IPS-18c (cell line): Measurements from ENCODE around the gene MARF1.
"Not testable (repeated sequence)": the region's sequence is repeated elsewhere in the genome, so short reads cannot be mapped to it uniquely, and the experiment has no call there.

Experiments
- H3K4me3 ChIP-seq: 2 replicates; pipeline ENCODE4 v1.7.0; 2013; ENCODE audit warnings: low read depth, mild to moderate bottlenecking, low read length, moderate library complexity; ENCODE audit not compliant: insufficient read depth
- H3K9me3 ChIP-seq: one replicate; pipeline ENCODE4 v1.6.1; 2013; ENCODE audit warnings: mild to moderate bottlenecking, low read length, moderate library complexity; ENCODE audit not compliant: control insufficient read depth, insufficient read depth

The MARF1 gene

DNA sequence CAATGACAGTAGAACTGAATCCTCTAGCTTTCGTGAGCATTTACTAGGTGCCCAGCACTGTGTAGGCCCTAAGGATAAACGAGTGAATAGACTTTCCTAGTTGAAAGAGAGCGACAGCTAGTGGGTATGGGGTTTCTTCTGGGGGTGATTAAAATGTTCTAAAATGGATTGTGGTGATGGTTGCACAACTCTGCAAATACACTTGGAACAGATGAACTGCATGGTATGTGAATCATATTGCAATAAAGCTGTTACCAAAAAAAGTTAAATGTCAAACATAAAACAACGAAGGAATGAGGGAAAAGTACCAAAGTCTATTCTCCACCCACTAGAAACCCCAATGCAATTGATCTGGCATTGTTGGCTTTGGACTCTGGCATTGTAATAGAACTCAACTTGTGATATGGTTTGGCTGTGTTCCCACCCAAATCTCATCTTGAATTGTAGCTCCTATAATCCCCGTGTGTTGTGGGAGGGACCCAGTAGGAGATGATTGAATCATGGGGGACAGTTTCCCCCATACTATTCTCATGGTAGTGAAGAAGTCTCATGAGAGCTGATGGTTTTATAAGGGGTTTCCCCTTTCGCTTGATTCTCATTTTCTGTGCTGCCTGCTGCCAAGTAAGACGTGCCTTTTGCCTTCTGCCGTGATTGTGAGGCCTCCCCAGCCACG, 70.5 kb downstream of the MARF1 start:
- no peak overlapping the region for H3K4me3 ChIP-seq
- H3K9me3 ChIP-seq, result no peaks in the 10 kb centered on the region

DNA sequence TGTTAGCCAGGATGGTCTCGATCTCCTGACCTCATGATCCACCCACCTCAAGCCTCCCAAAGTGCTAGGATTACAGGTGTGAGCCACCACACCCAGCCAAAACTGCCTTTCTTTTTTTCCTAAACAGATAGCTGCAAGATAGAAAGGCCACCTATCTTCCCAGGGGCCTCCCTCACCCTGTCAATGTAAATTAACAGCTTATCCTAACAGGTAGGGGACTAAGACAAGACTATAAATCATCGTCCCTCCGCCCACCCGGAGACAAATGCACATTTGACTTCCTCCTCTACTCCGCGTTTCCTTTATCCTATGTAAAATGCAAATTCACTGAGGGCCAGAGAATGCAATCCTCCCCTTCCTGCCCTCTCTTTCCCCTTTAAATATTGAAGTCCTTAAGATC, 71.4 kb downstream of the MARF1 start:
- no peaks in the 10 kb centered on the region for H3K9me3 ChIP-seq
- H3K4me3 ChIP-seq, result no peak overlapping the region

DNA sequence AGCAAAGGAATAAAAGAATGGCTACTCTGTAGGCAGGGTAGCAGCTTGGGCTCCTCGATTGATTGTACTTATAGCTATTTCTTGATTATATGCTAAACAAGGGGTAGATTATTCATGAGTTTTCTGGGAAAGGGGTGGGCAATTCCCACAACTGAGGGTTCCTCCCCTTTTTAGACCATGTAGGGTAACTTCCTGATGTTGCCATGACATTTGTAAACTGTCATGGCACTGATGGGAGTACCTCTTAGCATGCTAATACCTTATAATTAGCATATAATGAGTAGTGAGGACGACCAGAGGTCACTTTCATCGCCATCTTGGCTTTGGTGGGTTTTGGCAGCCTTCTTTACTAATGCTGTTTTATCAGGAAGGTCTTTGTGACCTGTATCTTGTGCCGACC, 72.3 kb downstream of the MARF1 start:
- H3K4me3 ChIP-seq, H3K9me3 ChIP-seq: not testable (repeated sequence)

DNA sequence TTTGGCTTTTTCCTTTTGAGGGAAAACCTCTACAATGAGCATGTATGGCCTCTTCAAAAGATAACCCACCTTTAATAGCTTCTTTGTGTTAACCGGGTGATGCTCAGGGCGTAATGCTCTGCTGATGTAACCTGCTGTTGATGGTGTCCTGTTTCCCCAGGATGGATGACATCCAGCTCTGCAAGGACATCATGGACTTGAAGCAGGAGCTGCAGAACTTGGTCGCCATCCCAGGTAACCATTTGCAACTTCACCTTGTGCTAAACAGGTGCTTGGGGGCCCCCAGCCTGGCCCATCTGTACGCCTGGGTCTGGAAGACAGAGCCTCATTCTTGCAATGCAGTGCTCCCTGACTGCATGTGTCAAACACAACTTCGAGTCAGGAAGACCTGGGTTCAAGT, 75.1 kb downstream of the MARF1 start:
- Histone ChIP-seq H3K9me3 (no peaks in the 10 kb centered on the region), H3K4me3 (no peak overlapping the region)

DNA sequence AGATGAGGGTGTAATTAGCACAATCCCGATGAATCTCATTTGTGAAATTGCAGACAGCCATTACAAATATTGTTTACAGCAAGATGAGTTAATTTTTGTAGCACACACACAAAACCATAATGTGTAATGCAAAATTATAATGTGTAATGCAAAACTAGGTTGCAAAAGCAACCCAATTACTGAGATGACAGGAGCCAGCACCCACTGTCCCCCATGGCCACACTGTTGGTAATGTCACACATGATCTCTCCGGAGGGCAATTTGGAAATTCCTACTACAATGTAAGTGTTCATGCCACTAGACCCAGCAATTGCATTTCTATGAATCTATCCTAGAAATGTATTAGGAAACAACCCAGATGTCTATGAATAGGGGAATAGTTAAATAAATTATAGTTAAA, 76.9 kb downstream of the MARF1 start:
- Histone ChIP-seq H3K4me3 (no peak overlapping the region), H3K9me3 (no peaks in the 10 kb centered on the region)

DNA sequence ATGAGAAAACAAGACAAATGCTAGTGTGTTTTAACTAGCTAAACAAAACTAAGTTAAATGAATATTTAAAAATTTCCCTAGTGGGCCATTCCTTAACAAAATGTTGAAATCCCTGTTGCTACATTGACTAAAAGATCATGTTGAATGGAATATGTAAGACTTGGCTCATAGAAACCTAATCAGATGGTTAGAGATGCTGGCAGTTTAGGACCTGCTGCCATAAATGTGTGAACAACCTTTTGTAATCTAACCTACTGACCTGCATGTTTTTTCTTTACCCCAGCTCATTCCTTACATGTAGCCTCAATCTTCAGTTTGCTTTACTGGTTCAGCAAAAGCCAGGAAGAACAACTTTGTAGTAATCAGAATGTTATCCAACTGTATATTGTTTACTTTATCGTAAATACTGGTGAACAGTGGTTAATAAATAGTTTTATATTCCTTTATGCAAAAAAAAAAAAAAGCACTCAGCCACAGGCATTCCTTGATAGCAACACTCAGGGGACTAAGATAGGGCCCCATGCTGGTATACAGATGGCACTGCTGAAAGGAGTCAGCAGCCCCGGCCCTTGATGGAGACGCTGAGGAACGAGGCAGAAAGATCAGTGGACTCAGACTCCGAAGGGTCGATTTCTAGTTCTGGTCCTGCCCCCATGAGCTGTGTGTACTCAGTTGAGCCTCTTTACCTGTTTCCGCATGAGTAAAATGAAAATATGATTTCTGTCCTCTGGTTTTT, 78.2 kb downstream of the MARF1 start:
- no peaks in the 10 kb centered on the region for H3K9me3 ChIP-seq
- no peak overlapping the region for H3K4me3 ChIP-seq

DNA sequence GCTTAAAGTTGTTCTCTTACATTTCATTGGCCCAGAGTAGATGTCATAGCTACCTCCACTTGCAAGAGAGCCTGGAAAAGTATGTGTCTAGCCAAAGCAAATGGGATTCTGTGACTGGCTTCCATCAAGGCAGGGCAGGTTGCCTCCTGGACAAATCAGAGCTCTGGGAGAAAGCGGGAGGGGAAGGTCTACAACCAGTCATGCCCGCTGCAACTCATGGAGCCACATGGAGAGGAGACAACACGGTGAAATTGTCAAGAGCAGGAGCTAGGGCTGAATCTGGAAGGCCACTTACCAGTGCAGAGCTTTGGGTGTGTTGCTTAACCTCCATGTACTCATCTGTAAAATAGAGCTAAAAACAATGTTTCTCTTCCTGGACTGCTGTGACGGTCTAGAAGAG, 83.8 kb downstream of the MARF1 start:
- Histone ChIP-seq H3K9me3 (no peaks in the 10 kb centered on the region), H3K4me3 (no peak overlapping the region)

DNA sequence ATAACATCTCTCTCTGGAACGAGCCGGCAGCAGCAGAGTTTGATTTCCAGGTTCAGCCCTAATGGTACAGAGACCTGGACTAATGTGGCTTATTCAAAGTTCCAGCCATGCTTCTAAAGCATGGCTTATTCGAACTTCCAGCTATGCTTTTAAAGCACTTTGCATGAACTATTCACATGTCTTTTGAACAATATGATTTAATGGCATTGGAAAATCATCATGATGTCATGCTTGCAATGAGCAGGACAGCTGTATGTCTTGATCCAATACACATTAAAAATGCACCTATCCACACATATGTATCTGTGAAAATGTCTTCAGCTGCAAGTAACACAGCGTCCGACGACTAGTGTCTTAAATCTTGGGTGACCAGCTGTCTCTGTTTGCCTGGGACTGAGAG, 85.7 kb downstream of the MARF1 start:
- no peak overlapping the region for H3K4me3 ChIP-seq
- no peaks in the 10 kb centered on the region for H3K9me3 ChIP-seq

DNA sequence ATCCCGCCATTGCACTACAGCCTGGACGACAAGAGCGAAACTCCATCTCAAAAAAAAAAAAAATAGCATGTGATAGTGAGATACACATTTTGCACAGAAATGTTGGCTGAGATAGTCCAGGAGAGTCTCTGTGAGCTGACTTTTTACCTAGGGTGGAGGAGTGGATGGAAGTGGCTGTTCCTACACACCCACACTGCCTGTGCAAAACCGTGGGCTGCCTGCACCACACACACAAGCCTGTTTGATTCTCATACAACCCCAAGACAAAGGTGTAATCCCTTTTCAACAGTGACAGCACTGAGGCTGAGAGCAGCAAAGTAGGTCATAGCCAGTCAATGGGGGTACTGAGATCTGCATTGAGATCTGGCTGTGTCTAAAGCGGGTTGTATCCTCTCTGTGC, 86.8 kb downstream of the MARF1 start:
- H3K9me3 ChIP-seq, result no peaks in the 10 kb centered on the region
- H3K4me3 ChIP-seq, result no peak overlapping the region

DNA sequence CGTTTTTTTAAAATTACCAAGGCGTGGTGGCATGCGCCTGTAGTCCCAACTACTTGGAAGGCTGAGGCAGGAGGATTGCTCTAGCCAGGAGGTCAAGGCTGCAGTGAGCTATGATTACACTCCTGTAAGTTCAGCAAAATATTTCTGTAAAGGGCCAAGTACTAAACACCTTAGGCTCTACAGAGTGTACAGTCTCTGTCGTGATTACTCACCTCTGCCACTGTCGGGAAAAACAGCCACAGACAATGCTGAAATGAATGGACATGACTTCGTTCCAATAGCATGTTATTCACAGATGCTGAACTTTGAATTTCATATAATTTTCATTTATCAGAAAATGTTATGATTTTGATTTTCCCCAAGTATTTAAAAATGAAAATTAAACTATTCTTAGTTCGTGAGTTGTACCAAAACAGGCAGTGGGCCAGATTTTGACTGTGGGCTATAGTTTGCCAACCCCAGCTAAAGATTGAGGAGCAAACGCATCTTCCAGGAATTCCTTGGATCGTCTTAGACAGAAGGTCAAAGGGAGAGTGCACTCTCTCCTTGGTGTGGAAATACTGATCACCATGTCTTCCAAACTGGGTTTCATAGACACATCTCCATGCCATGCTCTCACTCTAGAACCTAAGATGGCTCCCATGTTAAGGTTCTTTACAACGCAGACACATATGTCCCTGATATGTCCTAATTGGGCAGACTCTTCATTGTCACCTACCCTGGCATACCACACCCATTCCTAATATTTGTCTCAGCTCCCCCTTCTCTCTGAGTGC, 89.5 kb downstream of the MARF1 start:
- no peak overlapping the region for H3K4me3 ChIP-seq

DNA sequence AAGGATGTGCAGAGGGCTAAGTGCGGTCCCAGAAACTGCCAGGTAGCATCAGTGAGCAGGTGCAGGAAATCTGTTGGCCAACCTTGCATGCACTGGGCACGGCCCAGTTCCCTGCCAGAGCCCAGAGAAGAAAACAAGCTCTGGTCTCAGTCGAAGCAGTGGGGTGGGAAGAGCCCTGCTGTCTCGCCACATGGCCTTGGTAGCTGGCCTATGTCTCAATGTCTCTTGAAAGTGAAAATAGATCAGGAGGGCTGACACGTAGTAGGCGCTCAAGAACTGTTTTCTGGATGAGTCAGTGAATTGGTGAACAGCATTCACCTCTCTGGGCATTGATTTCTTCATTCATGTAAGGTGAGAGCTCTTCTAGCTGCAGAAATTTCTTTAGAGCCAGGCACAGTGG, 90.4 kb downstream of the MARF1 start:
- Histone ChIP-seq H3K9me3 (no peaks in the 10 kb centered on the region), H3K4me3 (no peak overlapping the region)

More for the DNA sequence above, 89.5 kb downstream of the MARF1 start:
- no peaks in the 10 kb centered on the region for H3K9me3 ChIP-seq

DNA sequence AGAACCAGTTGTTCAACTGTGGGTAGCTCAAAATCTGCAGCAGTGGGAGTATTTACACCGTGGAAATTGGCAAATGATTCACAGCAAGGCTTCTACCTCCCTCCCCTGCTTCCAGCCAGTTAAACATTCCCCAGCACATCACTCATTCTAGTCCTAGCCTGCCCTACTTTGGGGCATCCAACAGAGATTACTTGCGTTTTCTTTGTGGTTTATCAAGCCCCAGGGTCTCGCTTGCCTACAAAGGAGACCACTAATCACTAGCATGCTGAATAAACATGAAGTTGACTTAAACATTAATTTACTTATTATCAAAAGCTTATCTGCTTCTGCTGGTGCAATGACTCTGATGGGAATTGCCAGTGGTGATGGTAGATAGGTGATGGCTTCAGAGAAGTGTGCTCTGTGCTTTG, 94.5 kb downstream of the MARF1 start:
- Histone ChIP-seq H3K4me3 (no peak overlapping the region), H3K9me3 (no peaks in the 10 kb centered on the region)

DNA sequence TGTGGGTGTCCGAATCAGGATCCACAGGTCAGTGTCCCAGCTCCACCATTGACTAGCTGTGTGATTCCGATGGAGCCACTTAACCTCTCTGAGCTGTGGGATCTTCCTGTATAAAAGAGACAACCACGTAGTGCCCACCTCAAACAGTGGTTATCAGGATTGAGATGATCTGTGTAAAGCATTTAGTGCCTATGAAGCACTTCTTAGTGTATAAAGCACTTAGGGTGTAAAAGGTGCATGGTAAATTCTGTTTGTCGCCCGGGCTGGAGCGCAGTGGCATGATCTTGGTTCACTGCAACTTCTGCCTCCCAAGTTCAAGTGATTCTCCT, 95.2 kb downstream of the MARF1 start:
- Histone ChIP-seq H3K9me3 (peaks cover 2% of the 10 kb centered on the region), H3K4me3 (no peak overlapping the region)

DNA sequence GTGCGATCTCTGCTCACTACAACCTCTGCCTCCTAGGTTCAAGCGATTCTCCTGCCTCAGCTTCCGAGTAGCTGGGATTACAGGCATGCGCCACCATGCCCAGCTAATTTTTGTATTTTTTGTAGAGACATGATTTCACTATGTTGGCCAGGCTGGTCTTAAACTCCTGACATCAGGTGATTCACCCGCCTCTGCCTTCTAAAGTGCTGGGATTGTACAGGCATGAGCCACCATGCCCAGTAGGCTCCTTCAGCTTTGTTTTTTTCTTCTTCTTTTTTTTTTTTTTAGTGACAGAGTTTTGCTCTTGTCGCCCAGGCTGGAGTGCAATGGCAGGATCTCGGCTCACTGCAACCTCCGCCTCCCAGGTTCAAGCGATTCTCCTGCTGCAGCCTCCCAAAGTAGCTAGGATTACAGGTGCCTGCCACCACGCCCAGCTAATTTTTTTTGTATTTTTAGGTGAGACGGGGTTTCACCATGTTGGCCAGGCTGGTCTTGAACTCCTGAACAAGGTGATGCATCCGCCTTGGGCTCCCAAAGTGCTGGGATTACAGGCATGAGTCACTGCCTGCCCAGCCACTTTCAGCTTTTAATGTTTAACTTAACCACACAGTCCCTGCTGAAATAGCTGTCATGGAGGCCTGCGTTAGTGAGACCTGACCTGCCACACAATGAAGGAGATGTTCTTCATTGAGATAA, 95.7 kb downstream of the MARF1 start:
- not testable (repeated sequence) for H3K9me3 ChIP-seq, H3K4me3 ChIP-seq

DNA sequence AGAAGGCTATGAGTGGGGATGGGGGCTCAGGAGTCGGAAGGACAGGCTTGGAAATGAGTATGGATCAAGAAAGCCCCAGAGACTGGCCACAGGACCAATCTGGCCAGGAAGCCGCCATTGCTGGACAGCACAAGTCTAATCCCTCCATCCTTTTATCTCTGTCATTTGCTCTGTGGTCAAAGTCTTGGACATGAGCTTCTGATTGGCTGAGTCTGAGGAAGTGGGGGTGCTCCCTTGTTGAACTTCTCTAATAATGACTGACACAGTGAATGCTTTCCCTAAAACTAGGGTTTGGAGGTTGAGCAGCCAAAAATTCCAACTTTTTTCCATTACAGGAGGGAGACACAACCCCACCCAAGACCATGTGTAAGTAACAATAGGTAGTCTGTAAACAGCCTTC, 97.4 kb downstream of the MARF1 start:
- Histone ChIP-seq H3K4me3 (no peak overlapping the region), H3K9me3 (peaks cover 2% of the 10 kb centered on the region)

DNA sequence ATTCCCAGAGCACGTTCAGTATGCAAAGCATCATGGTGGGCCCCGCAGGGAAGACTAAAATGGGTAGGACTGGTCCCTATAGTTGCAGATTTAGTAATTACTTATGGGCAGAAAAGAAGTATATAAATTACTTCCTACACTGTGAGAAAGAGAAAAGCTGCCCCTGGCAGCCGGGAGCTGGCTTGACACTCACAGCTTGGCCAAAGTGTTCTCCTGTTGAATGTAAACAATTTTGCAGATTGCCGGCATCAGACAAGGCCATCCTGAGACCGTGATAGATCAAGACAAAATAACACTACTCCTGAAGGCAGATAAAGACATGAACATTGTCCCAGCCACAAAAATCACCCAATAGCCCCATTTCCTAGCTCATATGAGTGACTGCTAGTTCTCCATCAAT, 98.5 kb downstream of the MARF1 start:
- Histone ChIP-seq H3K4me3 (no peak overlapping the region), H3K9me3 (peaks cover 2% of the 10 kb centered on the region)
